Measurements from ENCODE around the gene CDX1.

Gene CDX1

GRCh38 chr5:150160448-150161081, 6.0 kb upstream of the CDX1 start:
- H3K4me3 ChIP-seq, result peak overlapping the region; percentile 26; the same call in 1 of the 2 replicates
- no peaks in the 10 kb centered on the region for H3K36me3 ChIP-seq (ENCODE audit: insufficient read depth, low read length)
- TF ChIP-seq POLR2AphosphoS5 (IDR thresholded peaks at IDR 0.05; ENCODE audit: borderline replicate concordance, low read depth, low read length) (no peak), EZH2 (IDR thresholded peaks at IDR 0.05) (no peak), FOXP2 (optimal IDR thresholded peaks at IDR 0.05; ENCODE audit: control extremely low read depth, extremely low read length, insufficient read depth) (no peak)
- H3K27ac ChIP-seq, result peak overlapping the region; percentile 75
- DNase-seq (ENCODE audit: low read depth, low spot score), result no peak
- H3K9me3 ChIP-seq (ENCODE audit: low read depth, low read length), result no peaks in the 10 kb centered on the region
- peak overlapping the region; percentile 21 for H3K9ac ChIP-seq (ENCODE audit: insufficient read length)

- Histone ChIP-seq H3K27ac (no peak overlapping the region), H3K9ac (ENCODE audit: insufficient read length) (no peak overlapping the region), H3K36me3 (ENCODE audit: insufficient read depth, low read length) (no peaks in the 10 kb centered on the region), H3K9me3 (ENCODE audit: low read depth, low read length) (no peaks in the 10 kb centered on the region), H3K4me3 (no peak overlapping the region)
- DNase-seq (ENCODE audit: low read depth, low spot score), result no peak
- TF ChIP-seq FOXP2 (optimal IDR thresholded peaks at IDR 0.05; ENCODE audit: control extremely low read depth, extremely low read length, insufficient read depth), result no peak
Observed at GRCh38 chr5:150161242-150162141, 5.1 kb upstream of the CDX1 start.

GRCh38 chr5:150162142-150162513, 4.5 kb upstream of the CDX1 start:
- H3K9me3 ChIP-seq (ENCODE audit: low read depth, low read length), result no peaks in the 10 kb centered on the region
- H3K4me3 ChIP-seq, result no peak overlapping the region
- no peak overlapping the region for H3K9ac ChIP-seq (ENCODE audit: insufficient read length)
- no peak overlapping the region for H3K27ac ChIP-seq
- H3K36me3 ChIP-seq (ENCODE audit: insufficient read depth, low read length), result no peaks in the 10 kb centered on the region
- TF ChIP-seq EZH2 (IDR thresholded peaks at IDR 0.05) (no peak), POLR2AphosphoS5 (IDR thresholded peaks at IDR 0.05; ENCODE audit: borderline replicate concordance, low read depth, low read length) (no peak), FOXP2 (optimal IDR thresholded peaks at IDR 0.05; ENCODE audit: control extremely low read depth, extremely low read length, insufficient read depth) (no peak)
- no peak for DNase-seq (ENCODE audit: low read depth, low spot score)

GRCh38 chr5:150163035-150163434, 3.5 kb upstream of the CDX1 start:
- H3K36me3 ChIP-seq (ENCODE audit: insufficient read depth, low read length), result no peaks in the 10 kb centered on the region
- DNase-seq (ENCODE audit: low read depth, low spot score), result no peak
- no peak overlapping the region for H3K4me3 ChIP-seq
- no peak overlapping the region for H3K9ac ChIP-seq (ENCODE audit: insufficient read length)
- H3K9me3 ChIP-seq (ENCODE audit: low read depth, low read length), result no peaks in the 10 kb centered on the region
- TF ChIP-seq POLR2AphosphoS5 (IDR thresholded peaks at IDR 0.05; ENCODE audit: borderline replicate concordance, low read depth, low read length) (no peak), FOXP2 (optimal IDR thresholded peaks at IDR 0.05; ENCODE audit: control extremely low read depth, extremely low read length, insufficient read depth) (no peak), EZH2 (IDR thresholded peaks at IDR 0.05) (no peak)
- no peak overlapping the region for H3K27ac ChIP-seq

- no peak overlapping the region for H3K27ac ChIP-seq
- no peaks in the 10 kb centered on the region for H3K36me3 ChIP-seq (ENCODE audit: insufficient read depth, low read length)
- no peak overlapping the region for H3K4me3 ChIP-seq
- no peak overlapping the region for H3K9ac ChIP-seq (ENCODE audit: insufficient read length)
- no peaks in the 10 kb centered on the region for H3K9me3 ChIP-seq (ENCODE audit: low read depth, low read length)
- TF ChIP-seq EZH2 (IDR thresholded peaks at IDR 0.05), result no peak
- TF ChIP-seq POLR2AphosphoS5 (IDR thresholded peaks at IDR 0.05; ENCODE audit: borderline replicate concordance, low read depth, low read length), result no peak
- no peak for TF ChIP-seq FOXP2 (optimal IDR thresholded peaks at IDR 0.05; ENCODE audit: control extremely low read depth, extremely low read length, insufficient read depth)
- no peak for DNase-seq (ENCODE audit: low read depth, low spot score)
Observed at GRCh38 chr5:150163547-150164059, 3.0 kb upstream of the CDX1 start.

- TF ChIP-seq FOXP2 (optimal IDR thresholded peaks at IDR 0.05; ENCODE audit: control extremely low read depth, extremely low read length, insufficient read depth) (no peak), POLR2AphosphoS5 (IDR thresholded peaks at IDR 0.05; ENCODE audit: borderline replicate concordance, low read depth, low read length) (no peak), EZH2 (IDR thresholded peaks at IDR 0.05) (no peak)
- Histone ChIP-seq H3K36me3 (ENCODE audit: insufficient read depth, low read length) (no peaks in the 10 kb centered on the region), H3K27ac (peak overlapping the region; percentile 20; the same call in 1 of the 2 replicates), H3K9ac (ENCODE audit: insufficient read length) (no peak overlapping the region), H3K9me3 (ENCODE audit: low read depth, low read length) (no peaks in the 10 kb centered on the region), H3K4me3 (no peak overlapping the region)
- DNase-seq (ENCODE audit: low read depth, low spot score), result no peak
Observed at GRCh38 chr5:150164211-150164980, 2.2 kb upstream of the CDX1 start.

GRCh38 chr5:150166037-150166649, 435 bp upstream of the CDX1 start:
- no peak for DNase-seq (ENCODE audit: low read depth, low spot score)
- no peak overlapping the region for H3K9ac ChIP-seq (ENCODE audit: insufficient read length)
- H3K4me3 ChIP-seq, result no peak overlapping the region
- 0 out of 2 replicates have a peak overlapping the region, but pooled peaks have one; percentile 33 for H3K27ac ChIP-seq
- no peaks in the 10 kb centered on the region for H3K9me3 ChIP-seq (ENCODE audit: low read depth, low read length)
- H3K36me3 ChIP-seq (ENCODE audit: insufficient read depth, low read length), result no peaks in the 10 kb centered on the region
- TF ChIP-seq EZH2 (IDR thresholded peaks at IDR 0.05), result no peak
- TF ChIP-seq FOXP2 (optimal IDR thresholded peaks at IDR 0.05; ENCODE audit: control extremely low read depth, extremely low read length, insufficient read depth), result no peak
- TF ChIP-seq POLR2AphosphoS5 (IDR thresholded peaks at IDR 0.05; ENCODE audit: borderline replicate concordance, low read depth, low read length), result no peak

Measured in SK-N-MC (cell line).